Suppressor macrophage treated with lipopolysaccharide for 1 hour (primary cell): Measurements from ENCODE around the gene KLK2.
"Not testable (repeated sequence)": the region's sequence is repeated elsewhere in the genome, so short reads cannot be mapped to it uniquely, and the experiment has no call there.

ENCODE experiments used
- DNase-seq, 3 donors: peaks; one replicate each; pipeline ENCODE4 v3.0.0-alpha.2; 2020 to 2022

KLK2 gene

DNA sequence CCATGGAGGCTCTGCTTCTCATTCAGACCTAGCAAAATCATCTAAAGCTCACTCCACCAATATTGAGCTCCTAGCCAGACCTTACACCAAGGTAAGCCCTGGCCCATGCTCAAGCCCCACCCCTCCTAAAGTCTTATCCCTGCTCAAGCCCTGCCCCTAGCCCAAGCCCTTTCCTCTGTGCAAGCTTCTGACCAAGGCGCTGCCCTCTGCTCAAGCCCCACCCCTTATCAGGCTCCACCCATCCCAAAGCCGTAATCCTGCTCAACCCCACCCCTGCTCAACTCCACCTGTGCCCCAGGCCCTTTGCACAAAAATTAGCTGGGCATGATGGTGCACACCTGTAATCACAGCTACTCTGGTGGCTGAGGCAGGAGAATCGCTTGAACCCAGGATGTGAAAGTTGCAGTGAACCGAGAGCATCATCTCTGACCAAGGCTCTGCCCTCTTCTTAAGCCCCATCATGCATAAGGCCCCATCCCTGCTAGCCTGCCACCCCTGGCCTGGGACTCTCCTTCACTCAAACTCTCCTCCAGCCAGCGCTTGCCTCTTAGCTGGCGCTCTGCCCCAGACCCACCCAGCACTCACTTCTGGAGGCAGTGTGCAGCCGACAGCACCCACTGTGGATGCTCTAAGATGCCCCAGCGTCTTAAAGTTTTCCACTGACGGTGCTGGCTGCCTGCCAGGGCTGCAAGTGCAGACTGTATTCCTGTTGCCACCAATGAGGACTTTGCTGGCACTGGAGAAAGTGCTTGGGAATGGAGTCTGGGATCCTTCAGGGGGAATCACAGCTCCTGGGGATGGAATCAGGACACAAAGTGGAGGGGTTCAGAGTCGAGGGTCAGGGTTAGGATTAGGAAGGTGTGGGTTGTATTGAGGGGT, 21.5 kb downstream of the KLK2 start:
- no peak for DNase-seq

DNA sequence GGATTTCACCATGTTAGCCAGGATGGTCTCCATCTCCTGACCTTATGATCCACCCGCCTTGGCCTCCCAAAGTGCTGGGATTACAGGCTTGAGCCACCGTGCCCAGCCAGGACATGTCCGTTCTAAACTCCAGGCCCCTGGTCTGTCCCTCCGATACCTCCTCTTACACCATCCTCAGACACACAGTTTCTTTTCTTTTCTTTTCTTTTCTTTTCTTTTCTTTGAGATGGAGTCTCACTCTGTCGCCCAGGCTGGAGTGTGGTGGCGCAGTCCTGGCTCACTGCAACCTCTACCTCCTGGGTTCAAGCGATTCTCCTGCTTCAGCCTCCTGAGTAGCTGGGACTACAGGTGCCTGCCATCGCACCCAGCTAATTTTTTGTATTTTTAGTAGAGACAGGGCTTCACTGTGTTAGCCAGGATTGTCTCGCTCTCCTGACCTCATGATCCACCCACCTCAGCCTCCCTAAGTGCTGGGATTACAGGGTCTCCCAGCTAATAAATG, 22.9 kb downstream of the KLK2 start:
- not testable (repeated sequence) for DNase-seq

DNA sequence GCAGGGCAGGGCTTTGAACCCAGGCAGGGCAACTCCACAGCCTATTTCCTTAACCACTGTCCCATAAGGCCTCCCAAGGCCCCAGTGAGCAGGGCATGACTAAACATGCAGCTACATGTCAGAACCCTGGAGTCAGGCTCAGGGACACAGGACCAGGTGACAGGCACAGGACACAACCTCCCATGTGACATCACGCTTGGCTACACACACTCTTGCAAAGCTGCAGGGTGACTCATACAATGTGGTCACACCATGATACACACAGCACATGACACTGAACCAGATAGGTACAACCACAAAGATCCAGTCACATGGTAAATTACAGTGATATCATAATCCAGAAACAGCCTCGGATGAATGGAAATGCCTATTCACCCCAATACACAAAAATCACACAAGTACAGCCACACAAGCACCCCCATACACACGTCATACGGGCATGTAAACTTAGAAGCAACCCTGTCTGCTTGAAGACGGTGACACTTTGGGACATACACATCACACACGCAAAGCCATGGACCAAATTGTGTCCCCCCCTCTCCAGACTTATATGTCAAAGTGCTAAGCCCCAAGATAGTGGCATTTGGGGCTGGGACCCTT, 23.5 kb downstream of the KLK2 start:
- peak; percentile 76 to 80 (median 79) for DNase-seq

DNA sequence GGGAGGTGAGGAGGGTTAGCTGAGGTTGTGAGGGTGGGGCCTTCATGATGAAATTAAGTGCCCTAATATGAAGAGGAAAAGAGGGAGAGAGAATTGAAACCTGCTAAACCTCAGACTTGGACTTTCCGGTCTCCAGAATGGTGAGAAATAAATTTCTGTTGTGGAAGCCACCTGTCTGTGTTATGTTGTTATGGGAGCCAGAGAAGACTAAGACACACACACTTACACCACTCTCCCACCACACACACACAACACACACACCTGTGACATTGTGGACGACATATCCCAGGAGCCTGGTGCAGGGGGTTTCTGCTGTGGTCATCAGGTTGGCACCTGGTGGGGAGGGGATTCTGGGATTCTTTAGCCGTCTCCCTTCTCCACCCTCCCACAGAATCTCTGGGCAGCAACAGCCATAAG, 24.0 kb downstream of the KLK2 start:
- no peak for DNase-seq

DNA sequence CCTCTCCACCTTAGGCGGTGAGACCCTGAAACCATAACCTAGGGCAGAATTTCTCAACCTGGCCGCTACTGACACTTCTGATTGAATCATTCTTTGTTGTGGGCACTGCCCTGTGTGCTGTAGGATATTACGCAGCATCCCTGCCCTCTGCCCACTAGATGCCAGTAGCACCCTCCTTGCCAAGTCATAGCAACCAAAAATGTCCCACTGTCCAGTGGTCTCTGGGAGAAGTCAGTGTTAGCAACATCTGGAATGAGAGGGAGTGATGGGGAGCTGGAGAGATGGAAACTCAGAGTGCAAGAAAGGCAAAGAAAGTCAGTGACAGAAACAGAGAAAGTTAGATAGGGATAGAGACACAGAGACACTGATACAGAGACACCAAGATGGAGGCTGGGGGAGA, 24.4 kb downstream of the KLK2 start:
- no peak for DNase-seq

DNA sequence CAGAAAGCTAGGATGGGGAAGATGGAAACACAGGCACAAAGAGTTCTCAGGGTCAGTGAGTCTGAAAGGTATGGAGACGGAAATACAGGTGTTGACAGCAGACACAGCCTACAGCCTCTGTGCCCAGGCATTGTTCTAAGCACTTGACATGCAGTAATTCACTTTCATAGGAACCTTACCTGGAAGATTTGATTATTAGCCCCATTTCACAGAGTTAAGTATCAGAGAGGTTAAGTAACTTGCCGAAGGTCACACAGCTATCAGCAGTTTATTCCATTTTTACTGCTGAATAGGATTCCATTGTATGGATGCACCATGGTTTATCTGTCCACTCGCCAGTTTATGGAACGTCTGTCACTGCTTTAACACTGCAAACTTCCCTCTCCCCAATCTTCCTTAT, 24.8 kb downstream of the KLK2 start:
- no peak for DNase-seq

DNA sequence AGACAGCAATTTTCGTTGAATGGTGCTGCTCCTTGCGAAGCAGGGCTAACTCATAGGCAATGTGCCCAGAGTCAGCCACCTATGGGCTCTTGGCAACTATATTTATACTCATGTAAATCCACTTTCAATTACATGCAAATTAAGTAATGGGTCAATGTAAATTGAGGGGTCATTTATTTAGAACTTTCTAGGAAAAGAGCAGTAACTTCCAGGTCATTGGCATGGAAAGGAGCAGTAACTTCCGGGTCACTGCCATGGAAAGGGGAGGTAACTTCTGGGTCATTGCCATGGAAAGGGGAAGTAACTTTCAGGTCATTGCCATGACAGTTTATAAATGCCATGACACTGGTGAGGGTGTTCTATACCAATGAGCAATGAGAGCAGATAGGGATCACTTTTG, 26.3 kb downstream of the KLK2 start:
- DNase-seq = no peak

DNA sequence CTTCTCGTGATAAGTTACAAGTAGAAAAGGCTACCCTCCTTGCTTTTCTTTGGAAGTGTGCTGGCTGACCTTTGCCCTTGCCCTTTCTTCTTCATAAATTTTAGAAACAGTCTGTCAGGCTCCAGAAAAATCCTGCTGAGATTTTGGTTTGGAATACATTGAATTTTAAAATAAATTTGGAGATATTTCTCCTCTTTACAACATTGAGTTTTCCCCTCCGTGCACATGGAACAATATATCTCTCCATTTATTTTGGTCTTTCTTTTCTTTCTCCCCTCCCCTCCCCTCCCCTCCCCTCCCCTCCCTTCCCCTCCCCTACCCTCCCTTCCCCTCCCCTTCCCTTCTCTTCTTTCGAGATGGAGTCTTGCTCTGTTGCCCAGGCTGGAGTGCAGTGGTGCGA, 29.4 kb downstream of the KLK2 start:
- DNase-seq = no peak

DNA sequence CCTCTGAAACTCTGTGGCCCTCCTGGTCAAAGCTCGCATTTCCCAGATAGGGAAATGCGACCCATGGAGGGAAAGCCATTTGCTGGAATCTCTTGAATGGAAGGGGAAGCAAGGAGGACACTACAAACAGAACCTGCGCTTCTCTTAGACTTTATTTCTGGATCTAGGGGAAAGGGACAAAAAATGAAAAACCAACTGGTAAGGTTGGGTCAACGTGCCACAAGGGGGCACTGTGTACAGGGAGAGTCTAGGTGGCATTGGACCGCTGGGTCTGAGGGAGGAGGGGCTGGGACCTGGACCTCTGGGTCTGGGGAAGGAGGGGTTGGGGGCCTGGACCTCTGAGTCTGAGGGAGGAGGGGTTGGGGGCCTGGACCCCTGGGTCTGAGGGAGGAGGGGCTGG, 33.0 kb downstream of the KLK2 start:
- DNase-seq = peak; percentile 49 to 79 (median 54)

DNA sequence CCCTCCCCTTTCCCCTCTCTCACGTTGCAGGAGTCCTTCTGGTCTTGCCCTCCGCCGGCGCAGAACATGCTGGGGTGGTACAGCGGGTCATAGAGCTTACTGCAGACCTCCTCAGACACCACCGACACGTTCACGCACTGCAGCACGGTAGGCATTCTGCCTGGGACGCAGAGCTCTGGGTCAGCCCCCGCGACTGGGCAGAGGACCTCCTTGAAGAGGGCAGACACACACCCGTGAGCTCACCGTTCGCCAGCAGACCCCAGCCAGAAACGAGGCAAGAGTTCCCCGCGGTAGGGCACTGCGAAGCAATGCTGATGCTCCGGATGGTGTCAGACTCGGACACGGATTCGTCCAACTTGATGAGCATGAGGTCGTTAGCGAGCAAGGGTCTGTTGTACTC, 35.1 kb downstream of the KLK2 start:
- DNase-seq = no peak

DNA sequence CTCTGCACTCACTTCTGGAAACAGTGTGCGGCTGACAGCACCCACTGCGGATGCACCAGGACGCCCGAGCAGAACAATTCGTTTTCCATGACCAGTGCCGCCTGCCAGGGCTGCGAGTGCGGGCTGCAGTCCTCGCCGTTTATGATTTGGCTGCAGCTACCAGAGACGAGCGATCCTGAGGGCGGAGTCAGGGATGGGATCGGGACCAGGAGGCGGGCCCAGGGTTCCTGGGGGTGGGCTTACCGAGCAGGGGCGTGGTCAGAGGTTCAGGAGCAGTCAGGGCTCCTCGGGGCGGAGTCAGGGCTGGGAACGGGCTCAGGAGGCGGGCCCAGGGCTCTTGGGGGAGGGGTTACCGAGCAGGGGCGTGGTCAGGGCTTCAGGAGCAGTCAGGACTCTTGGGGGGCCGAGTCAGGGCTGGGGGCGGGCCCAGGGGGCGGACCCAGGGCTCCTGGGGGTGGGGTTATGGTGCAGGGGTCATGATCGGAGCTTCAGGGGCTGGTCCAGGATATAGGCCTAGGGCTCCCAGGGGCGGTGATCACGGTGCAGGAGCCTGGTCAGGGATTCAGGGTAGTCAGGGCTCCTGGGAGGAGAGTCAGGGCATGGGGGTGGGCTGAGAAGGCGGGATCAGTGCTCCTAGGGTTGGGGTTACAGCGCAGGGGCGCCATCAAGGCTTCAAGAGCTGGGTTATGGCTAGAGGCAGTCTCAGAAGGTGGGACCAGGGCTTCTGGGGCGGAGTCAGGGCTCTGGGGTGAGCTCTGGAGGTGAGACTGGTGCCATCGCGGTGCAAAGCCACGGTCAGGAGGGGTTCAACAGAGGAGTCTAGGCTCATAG, 36.2 kb downstream of the KLK2 start:
- peak; percentile 60 to 82 (median 68) for DNase-seq

DNA sequence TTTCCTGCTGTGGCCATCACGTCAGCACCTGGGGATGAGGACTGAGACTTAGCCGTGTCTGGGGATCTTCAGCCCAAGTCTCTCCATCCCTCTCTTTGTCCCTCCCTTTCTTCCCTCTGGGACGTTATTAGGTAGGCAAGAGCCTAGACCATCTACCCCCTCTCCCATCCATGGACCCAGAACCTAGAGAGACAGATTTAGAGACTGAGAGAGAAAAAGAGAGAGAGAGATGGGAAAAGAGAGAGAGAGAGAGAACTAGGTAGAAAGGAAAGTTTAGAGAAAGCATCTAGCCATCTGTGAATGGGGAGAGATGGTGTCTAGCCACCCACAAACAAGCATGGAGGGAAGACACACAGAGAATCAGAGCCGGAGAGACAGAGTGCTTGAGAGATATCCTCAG, 37.5 kb downstream of the KLK2 start:
- DNase-seq = no peak

DNA sequence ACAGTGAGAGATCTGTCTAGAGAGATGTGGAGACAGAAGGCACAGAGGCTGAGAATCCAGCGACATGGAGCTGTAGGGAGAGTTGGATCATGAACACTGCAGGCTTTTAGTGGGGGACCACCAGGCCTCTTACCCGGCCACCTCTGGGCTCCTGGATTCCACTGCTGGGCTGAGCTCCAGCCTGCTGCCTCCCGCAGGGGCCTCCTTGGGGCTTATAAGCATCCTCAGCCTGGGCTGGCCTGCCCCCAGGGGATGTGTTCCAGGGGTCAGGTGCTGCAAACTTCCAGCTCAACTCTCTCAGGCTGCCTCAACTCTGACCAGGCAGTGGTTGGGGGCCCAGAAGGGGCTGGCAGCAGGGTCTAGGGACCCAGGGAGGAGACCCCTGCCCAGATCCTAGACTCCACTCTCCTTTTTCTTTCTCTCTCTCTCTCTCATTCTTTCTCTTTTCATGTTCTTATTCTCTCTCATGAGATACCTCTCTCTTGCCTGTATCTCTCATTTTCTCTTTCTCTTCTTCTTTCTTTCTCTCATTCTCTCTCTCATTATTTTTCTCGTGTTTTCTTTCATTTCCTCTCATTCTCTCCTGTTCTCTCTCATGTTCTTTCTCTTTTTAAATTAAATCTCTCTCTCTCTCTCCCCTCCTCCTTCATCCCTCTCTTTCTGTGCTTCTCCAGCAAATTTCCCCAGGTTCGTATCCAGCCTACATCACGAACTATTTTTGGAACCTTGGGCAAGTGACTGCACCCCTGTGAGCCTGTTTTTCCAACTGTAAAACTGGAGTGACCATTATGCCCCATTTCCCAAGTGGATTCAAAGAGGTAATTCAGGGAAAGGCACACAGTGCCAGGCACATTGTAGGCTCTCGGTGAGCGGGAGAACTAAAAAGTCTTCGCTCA, 38.2 kb downstream of the KLK2 start, which contains the start of gene KLK4:
Gene KLK4 (minus strand): TSS at position 190 of the 896 bp plus-strand sequence. CDS start 657 bp downstream, outside the sequence.
- DNase-seq = no peak

DNA sequence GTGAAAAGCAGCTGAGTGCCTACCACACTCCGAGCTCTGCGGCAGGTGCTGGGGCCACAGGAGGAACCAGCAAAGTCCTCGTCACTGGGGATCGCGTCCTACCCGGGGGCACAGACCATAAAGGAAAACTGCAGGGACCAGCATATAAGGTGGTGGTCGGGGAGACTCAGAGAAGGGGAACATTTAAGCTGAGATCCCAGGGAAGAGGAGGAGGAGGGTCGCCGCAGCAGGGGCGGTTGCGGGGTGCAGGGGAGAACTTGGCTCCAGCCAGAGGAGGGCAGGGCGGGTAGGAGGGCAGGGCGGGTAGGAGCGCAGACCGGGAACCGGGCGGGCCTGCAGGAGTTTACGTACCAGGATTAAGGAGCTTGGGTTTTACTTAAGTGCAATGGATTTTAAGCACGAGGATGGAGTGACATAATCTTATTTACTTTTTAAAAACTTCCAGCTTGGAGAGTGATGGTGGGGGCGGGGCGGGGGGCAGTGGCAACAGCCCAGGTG, 38.9 kb downstream of the KLK2 start:
- no peak for DNase-seq

DNA sequence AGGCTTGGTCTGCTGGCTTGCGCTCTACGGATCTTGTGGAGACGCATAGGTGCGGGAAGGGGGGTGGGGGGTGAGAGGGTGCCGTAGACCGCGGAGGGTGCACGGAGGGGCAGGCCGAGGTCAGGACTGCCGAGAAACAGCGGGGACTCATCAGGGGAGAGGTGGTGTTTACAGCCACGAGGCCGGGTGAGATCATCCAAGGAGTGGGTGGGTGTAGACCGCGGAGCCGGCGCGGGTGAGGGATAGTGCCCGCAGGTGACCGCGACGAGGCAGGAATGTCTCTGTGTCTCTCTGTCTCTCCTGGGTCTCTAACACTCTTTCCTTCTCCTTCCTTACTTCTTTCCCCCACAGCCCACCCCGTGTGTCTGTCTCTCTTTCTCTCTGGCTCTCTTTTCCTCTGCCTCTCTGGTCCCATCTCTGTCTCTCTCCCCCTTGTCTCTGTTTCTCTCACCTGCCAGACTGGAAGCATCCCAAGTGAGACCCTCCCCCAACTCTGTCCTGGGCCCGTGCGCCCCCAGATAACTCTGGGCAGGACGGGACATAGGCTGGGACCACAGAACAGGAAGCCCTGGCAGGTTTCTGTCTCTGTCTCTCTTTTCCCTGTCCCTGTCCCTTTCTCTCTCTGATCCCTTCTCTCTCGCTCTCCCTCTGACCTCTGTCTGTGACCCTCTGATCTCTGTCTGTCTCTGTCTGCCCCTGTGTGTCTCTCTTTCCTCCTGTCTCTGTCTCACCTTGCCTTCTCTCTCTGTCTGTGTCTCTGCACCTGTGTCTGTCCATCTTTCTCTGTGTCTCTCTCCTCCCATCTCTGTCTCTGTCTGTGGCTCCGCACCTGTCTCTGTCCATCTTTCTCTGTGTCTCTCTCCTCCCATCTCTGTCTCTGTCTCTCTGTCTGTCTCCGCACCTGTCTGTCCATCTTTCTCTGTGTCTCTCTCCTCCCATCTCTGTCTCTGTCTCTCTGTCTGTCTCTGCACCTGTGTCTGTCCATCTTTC, 39.8 kb downstream of the KLK2 start:
- DNase-seq = peak; percentile 64 to 78 (median 68)

DNA sequence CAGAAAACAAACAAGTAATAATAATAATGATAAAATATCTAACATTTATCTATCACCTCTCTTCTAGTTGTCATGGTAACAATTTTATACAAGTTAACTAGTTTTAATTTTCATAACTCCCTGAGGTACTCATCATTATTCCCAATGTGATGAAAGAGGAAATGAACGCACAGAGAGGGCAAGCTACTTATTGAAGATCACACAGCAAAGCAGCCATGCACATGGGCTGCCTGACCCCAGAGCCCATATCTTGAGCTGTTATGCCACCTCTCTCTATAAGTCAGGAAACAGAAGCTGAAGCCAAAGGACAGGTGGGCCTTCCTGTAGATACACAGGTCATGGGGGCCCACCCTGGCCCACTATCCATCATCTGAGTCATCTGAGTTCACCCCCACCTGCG, 42.8 kb downstream of the KLK2 start:
- DNase-seq = no peak

DNA sequence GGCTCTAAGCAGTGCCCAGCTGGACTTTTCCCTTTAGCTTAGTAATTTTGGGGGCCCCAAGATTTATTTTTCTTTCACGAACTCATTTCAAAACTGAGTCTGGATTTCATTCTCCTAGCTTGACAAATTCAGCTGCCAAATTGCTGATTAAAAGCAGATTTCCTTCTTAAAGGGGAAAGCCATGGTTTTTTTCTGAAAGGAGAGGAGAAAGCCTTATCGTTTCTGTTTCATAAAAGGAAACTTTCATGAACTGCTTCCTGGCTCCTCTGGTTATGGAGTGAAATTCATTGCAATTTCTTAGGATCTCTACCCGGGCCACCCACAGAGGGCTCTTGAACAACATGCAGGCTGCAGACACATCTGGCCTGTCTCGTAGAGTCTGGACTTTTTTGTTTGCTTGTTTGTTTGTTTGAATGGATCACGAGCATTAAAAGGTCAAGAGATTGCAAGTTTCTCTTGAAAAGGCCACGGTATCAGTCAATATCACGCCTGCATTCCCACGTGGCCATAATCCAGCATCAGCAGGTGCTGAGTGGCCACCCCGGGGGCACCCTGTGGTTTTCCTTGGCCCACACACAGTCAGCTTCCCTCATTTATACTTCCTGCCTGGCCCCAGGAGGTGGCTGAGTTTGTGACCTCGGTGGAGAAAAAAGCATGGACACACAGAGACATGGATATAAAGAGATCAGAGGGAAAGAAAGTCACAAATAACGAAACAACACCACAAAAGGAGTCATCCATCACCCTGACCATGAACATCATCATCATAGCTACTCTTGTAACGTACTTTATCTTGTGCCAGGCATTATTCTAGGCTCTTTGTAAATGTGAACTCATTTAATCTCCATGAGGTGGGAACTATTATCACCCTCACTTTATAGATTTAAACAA, 48.4 kb downstream of the KLK2 start:
- DNase-seq = peak; percentile 78 to 84 (median 81)

DNA sequence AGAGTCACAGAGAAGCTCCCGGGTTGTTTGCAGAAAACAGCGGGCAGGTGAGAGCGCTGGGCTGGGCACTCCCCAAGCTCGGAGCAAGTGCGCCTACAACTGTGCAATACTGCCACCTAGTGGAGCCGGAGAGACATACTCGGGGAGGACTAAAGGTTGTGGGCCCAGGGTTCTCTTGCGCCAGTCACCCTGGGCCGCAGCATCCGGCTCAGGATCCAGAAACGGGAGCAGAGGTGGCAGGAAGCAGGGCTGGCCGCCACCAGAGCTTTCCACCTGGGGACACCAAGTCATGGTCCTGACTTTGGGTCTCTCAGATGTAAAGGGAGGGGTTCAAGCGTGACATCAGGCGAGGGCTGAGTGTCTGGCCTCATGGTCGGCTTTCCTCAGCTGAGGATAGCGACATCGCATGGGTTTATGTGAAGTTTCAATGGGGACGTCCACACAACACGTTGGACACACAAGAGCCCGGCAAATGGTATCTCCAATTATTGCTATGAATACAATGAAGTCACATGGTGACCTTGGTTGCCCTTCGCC, 49.1 kb downstream of the KLK2 start:
- DNase-seq = peak; percentile 87 to 93 (median 91)

DNA sequence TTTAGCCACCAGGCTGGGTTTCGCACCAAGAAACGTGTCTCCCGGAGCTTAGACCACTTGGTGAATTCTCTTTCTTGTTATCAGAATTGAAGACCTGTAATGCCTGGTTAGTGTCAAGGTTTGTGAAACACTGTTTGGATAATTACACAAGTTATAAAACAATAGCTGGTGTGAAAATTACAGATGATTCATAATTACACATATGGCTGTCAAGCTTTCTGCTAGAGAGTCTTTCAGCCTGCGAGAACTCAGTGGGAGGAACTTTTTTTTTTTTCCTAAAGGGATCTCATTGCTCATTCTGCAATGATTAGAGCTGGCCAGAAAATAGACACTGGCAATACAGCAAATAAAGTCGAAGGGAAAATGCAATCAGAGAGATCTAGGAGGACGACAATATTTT, 51.3 kb downstream of the KLK2 start:
- DNase-seq = peak in 2 of 3 donors; percentile 23 to 45
